GM21447 (cell line): ENCODE data around the gene CDH12.

ENCODE experiments used
- ATAC-seq: cut with Tn5 transposase; IDR thresholded peaks from one replicate; pipeline ENCODE4 v1.9.1; 2021; ENCODE audit not compliant: unreplicated experiment

The CDH12 gene

DNA sequence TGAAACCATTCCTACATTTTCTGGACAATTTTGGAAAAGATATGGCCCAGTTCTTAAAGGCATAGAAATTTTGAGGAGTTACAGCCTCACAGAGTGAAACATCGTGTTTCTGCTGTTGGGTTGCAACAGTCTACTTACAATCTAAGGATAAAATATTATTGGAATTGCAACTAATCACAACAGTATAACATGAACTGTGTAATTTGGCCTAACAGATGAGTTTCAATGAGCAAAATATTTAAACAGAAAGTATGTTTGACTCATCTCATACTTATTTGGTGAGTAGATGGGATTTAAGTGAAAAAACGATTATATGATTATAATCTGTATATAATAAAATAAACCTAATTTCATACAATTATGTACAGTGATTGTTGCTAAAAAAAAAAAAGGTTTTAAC, 1061.8 kb downstream of the CDH12 start:
- no peak for ATAC-seq

- ATAC-seq = no peak
These were observed 1068.7 kb downstream of the CDH12 start for GRCh38 chr5:21784487-21784886.

GRCh38 chr5:21783074-21783679, 1070.0 kb downstream of the CDH12 start:
- ATAC-seq = no peak

DNA sequence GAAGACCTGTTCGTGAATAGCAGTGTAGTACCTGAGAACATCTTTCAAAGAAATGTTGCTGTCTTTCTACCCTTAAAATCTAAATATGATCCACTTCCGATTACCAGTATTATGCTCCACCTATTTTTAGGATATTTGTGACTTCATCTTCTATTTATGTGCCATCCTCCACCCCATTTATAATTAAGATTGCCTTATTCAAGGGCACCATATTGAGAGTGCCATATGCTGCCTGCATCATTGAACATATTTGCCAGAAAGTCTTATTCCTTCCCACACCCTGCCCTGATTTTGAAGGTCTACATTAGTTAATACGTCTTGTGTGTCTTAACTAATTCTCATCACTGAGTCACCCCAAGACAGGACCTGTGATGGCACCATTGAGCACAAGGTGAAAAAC, 1076.7 kb downstream of the CDH12 start:
- ATAC-seq = no peak

- no peak for ATAC-seq
These were observed 1078.3 kb downstream of the CDH12 start for GRCh38 chr5:21774801-21775200.

- ATAC-seq = no peak
These were observed 1078.9 kb downstream of the CDH12 start for GRCh38 chr5:21774281-21774680.

- ATAC-seq = no peak
These were observed 1079.7 kb downstream of the CDH12 start for GRCh38 chr5:21773456-21773855.

DNA sequence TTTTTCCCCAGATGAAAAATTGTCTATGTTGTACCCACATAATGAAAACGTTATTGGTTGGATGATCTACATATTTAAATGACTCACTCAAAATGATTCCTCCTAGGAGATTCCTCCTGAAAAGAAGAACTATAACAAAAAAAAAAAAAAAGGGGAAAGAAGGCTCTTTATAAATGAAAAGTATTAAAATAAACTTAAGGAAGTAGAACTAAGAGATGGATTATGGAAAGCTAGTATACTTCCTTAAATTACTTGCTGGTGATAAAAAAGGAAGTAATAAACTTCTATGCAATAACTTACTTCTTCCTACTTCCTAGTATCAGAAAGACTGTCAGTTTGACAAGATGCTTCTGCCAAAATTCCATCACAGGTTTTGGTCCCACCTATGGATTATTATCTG, 1087.7 kb downstream of the CDH12 start:
- ATAC-seq = no peak

- no peak for ATAC-seq
These were observed 1114.0 kb downstream of the CDH12 start for GRCh38 chr5:21739096-21739495.

GRCh38 chr5:21723500-21723899, 1129.6 kb downstream of the CDH12 start:
- ATAC-seq = no peak

DNA sequence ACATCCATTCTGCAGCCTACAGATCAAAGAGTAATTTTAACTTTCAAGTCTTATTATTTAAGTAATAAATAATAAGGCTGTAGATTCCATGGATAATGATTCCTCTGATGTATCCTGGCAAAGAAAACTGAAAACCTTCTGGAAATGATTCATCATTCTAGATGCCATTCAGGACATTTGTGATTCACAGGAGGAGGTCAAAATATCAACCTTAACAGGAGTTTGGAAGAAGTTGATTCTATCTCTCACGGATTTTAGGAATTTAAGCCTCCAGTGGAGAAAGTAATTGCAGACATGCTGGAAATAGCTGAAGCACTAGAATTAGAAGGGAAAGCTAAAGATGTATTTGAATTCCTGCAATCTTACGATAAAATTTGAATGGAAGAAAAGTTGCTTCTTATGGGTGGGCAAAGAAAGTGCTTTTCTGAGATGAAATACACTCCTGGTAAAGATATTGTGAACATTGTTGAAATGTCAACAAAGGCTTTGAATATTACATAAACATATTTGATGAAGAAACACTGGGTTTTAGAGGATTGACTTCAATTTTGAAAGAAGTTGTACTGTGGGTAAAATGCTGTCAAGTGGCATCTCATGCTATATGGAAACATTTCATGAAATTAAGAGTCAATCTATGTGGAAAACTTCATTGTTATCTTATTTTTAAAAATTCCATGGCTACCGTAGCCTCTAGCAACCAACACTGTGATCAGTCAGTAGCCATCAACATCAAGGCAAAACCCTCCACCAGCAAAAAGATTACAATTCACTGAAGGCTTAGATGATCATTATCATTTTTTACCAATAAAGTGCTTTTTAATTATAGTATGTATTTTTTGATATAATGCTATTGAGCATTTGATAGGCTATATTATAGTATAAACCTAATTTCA, 1141.0 kb downstream of the CDH12 start:
- ATAC-seq = no peak

DNA sequence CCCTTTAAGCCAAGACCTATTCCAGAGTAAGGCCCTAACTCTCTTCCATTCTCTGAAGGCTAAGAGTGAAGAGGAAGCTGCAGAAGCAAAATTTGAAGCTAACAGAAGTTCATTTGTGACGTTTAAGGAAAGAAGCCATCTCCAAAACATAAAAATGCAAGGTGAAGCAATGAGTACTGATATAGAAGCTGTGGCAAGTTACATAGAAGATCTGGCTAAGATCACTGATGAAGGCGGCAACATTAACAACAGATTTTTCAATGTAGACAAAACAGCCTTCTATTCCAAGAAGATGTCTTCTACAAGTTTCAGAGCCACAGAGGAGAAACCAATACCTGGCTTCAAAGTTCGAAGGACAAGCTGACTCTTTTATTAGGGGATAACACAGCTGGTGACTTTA, 1143.4 kb downstream of the CDH12 start:
- no peak for ATAC-seq

GRCh38 chr5:21704974-21705668, 1148.0 kb downstream of the CDH12 start:
- ATAC-seq = no peak

DNA sequence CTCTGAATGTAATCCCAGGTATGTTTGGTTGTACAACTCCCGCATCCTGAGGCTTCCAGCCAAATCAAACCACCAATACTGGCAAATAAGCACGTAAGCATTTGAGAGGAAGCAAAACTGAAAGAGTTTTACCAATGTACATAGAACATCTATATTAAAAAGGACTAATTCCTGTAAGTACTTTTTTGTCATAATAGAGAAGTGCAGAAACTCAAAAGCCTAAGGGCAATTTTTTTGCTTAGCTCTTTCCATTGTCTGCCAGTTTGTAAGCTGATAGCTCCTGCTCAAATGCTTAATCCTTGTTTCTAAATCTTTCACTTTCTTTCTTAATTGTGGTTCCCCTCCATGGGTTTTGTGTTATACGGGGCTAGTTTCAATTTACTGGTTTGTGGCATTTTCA, 1151.8 kb downstream of the CDH12 start:
- no peak for ATAC-seq
